Measurements from ENCODE around the gene KRTAP24-1. TPM values are rescaled to one million over a fixed set of nuclear protein-coding genes. Genes with fewer than 3 reads are reported as not detected.

Gene KRTAP24-1, protein sequence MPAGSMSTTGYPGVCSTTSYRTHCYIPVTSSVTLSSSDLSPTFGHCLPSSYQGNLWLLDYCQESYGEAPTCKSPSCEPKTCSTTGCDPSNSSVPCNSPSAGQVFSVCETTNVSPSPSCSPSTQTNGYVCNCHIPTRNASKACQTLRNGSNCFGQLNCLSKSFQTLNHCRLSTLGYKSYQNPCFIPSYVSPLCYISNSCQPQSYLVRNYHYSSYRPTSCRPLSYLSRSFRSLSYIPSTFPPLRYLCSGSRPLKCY
- total RNA-seq, result not detected

GRCh38 chr21:30282850-30283249, at the start of gene KRTAP24-1:
TSS of gene KRTAP24-1 (minus strand) at chr21:30282950. CDS start at chr21:30282932, 18 bp downstream.
- no peaks in the 10 kb centered on the region for H3K4me1 Mint-ChIP-seq
- H3K27me3 Mint-ChIP-seq, result no peaks in the 10 kb centered on the region
- no peak within 1 kb of the TSS for H3K4me3 Mint-ChIP-seq
- H3K9me3 Mint-ChIP-seq (ENCODE audit: low read depth), result peaks cover 2% of the 10 kb centered on the region
- no peak for DNase-seq
- CTCF ChIA-PET, result no interaction called here
- H3K36me3 Mint-ChIP-seq, result no peaks in the 10 kb centered on the region
- H3K27ac Mint-ChIP-seq, result no peak within 1 kb of the TSS
- ATAC-seq, result no peak

DNA sequence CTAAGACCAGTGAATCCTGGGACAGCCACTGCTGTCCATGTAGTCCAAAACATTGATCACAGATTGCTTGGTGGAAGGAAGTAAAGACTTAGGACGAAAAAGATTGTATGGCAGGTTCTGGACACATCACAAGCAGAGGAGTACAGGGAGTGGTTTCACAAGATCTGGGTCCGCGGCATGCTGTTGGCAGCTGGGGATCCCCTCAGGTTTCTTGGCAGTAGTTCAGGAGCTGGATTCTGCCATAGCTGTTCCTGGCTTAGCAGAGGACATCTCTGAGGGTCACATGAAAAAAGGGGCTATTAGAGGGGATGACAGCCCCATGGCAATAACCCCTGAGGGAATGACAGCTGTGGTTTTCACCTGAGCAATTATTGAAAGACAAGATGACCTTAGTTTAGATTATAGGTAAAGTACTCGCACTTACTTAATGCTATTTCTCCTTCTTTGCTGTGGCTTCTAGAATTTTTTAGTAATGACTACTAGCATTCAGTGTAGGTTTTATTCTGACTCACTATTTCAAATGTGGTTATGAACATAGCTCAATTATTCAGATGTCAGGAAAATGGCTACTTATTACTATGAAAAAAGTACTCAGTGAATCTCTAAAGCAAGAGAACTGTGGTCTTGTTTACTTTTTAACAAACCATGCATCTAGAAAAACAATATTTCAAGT, 46.6 kb upstream of the KRTAP24-1 start:
- no peak overlapping the region for H3K27ac Mint-ChIP-seq
- H3K4me3 Mint-ChIP-seq, result no peak overlapping the region
- H3K36me3 Mint-ChIP-seq, result no peaks in the 10 kb centered on the region
- DNase-seq (no peak), ATAC-seq (no peak)
- CTCF ChIA-PET, result no interaction called here
- H3K27me3 Mint-ChIP-seq, result no peaks in the 10 kb centered on the region
- no peaks in the 10 kb centered on the region for H3K4me1 Mint-ChIP-seq
- H3K9me3 Mint-ChIP-seq (ENCODE audit: low read depth), result no peaks in the 10 kb centered on the region

DNA sequence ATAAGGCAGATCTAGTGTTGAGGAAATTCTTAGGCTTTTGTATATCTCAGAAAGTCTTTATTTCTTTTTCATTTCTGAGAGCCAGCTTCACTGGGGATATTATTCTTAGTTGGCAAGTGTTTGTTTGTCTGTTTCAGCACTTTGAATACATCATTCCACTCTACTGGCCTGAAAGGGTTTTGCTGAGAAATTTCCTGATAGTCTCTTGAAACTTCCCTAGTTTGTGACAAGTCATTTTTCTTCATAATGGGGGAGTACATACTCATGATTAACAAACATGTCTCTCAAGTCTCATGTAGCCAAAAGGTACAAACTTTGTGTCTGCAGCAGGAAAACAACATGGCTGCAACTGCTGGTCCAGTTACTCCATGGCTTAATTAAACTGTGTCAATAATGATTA, 43.6 kb upstream of the KRTAP24-1 start:
- Mint-ChIP-seq H3K4me1 (no peaks in the 10 kb centered on the region), H3K9me3 (ENCODE audit: low read depth) (no peaks in the 10 kb centered on the region), H3K36me3 (no peaks in the 10 kb centered on the region), H3K27ac (no peak overlapping the region), H3K27me3 (no peaks in the 10 kb centered on the region), H3K4me3 (no peak overlapping the region)
- ATAC-seq, result no peak
- CTCF ChIA-PET, result no interaction called here
- DNase-seq, result no peak

DNA sequence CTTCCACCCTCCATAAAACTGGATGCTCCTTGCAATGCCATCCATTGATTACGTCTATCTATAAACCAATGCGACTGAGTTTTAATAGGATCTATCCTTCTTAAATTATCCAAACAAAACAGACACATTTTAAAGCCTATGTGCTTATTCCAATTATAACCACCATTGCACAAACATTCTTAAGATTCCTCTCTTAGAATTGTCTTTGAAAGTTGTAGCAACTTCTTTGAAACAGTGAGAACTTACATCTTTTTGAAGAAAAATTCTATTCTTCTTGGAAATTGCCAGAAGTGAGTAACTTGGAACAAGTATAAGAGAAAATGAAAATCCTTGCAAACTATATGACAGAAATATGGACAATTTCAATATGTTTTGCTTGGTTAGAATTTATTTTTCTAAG, 37.5 kb upstream of the KRTAP24-1 start, which contains the start of gene KRTAP26-1:
Gene KRTAP26-1 (minus strand): TSS at position 101 of the 400 bp plus-strand sequence. CDS start 280 bp downstream, outside the sequence.
- Mint-ChIP-seq H3K27me3 (no peaks in the 10 kb centered on the region), H3K9me3 (ENCODE audit: low read depth) (no peaks in the 10 kb centered on the region), H3K4me1 (no peaks in the 10 kb centered on the region), H3K36me3 (no peaks in the 10 kb centered on the region), H3K27ac (no peak within 1 kb of the TSS), H3K4me3 (no peak within 1 kb of the TSS)
- DNase-seq (no peak), ATAC-seq (no peak)
- CTCF ChIA-PET, result no interaction called here

GRCh38 chr21:30315701-30316100, 33.0 kb upstream of the KRTAP24-1 start:
- Mint-ChIP-seq H3K27me3 (no peaks in the 10 kb centered on the region), H3K9me3 (ENCODE audit: low read depth) (no peaks in the 10 kb centered on the region), H3K4me3 (no peak overlapping the region), H3K36me3 (no peaks in the 10 kb centered on the region), H3K4me1 (no peaks in the 10 kb centered on the region), H3K27ac (no peak overlapping the region)
- CTCF ChIA-PET, result no interaction called here
- DNase-seq (no peak), ATAC-seq (no peak)

DNA sequence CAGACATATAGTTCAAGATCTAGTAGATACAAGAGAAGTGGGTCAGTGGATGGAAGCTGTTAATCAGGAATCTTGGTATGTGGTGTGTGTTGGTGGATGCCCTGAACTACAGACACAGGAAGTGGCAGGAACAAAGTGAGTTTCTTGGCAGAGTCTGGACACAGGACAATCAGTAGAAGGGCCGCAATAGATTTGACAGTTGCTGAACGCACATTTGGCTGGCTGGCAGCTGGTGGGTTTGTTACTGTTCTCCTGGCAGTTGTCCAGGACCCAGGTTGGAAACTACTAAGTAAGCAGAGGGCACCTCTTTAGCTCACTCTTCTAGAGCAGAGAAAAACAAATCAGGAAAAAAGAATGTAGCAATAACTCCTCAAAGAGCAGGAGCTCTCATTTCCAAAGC, 24.1 kb upstream of the KRTAP24-1 start:
- Mint-ChIP-seq H3K9me3 (ENCODE audit: low read depth) (no peaks in the 10 kb centered on the region), H3K36me3 (no peaks in the 10 kb centered on the region), H3K27ac (no peak overlapping the region), H3K4me1 (no peaks in the 10 kb centered on the region), H3K4me3 (no peak overlapping the region), H3K27me3 (no peaks in the 10 kb centered on the region)
- DNase-seq, result no peak
- ATAC-seq, result no peak
- CTCF ChIA-PET, result interaction anchor here (0.6 kb wide), 1 partner anchor 155 kb away, joined by 3 read pairs; no protein-coding TSS in a partner anchor

- H3K9me3 Mint-ChIP-seq (ENCODE audit: low read depth), result no peaks in the 10 kb centered on the region
- no peaks in the 10 kb centered on the region for H3K36me3 Mint-ChIP-seq
- H3K4me3 Mint-ChIP-seq, result no peak overlapping the region
- CTCF ChIA-PET, result no interaction called here
- H3K27ac Mint-ChIP-seq, result no peak overlapping the region
- no peaks in the 10 kb centered on the region for H3K27me3 Mint-ChIP-seq
- H3K4me1 Mint-ChIP-seq, result no peaks in the 10 kb centered on the region
- ATAC-seq (no peak), DNase-seq (no peak)
Measured at GRCh38 chr21:30305136-30305535, 22.4 kb upstream of the KRTAP24-1 start.

- Mint-ChIP-seq H3K27ac (no peak within 1 kb of the TSS), H3K4me3 (no peak within 1 kb of the TSS)
Measured at GRCh38 chr21:30289215-30289614, 6.5 kb upstream of the KRTAP24-1 start, which contains the start of gene KRTAP25-1. TSS of gene KRTAP25-1 (minus strand) at chr21:30289514. CDS start at chr21:30289490, 24 bp downstream.

DNA sequence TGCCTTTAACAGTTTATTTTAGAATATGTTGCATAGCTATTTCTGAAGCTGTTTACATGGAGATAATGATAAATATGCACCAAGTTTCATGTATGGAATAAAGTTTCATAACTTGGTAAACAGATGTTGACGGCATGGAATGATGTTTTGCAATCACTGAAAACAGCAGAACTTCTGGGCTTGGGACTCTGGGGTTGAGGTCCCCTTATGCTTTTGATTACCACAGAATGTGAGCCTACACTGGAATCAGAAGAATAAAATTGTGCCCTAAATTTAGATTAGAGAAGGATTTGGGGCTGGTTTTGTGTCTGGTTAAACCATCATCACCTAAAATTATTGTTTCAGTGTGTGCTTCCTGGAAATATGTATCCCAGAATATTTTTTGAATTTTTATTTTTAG, 11.1 kb downstream of the KRTAP24-1 start:
- H3K9me3 Mint-ChIP-seq (ENCODE audit: low read depth), result peaks cover 2% of the 10 kb centered on the region
- no peaks in the 10 kb centered on the region for H3K36me3 Mint-ChIP-seq
- CTCF ChIA-PET, result no interaction called here
- no peaks in the 10 kb centered on the region for H3K27me3 Mint-ChIP-seq
- ATAC-seq (no peak), DNase-seq (no peak)
- no peak overlapping the region for H3K27ac Mint-ChIP-seq
- H3K4me3 Mint-ChIP-seq, result no peak overlapping the region
- H3K4me1 Mint-ChIP-seq, result no peaks in the 10 kb centered on the region

More at GRCh38 chr21:30289215-30289614, 6.5 kb upstream of the KRTAP24-1 start, which contains the start of gene KRTAP25-1:
- Mint-ChIP-seq H3K4me1 (no peaks in the 10 kb centered on the region), H3K27me3 (no peaks in the 10 kb centered on the region), H3K36me3 (no peaks in the 10 kb centered on the region), H3K9me3 (ENCODE audit: low read depth) (peaks cover 2% of the 10 kb centered on the region)
- CTCF ChIA-PET, result no interaction called here
- ATAC-seq, result no peak
- DNase-seq, result no peak

DNA sequence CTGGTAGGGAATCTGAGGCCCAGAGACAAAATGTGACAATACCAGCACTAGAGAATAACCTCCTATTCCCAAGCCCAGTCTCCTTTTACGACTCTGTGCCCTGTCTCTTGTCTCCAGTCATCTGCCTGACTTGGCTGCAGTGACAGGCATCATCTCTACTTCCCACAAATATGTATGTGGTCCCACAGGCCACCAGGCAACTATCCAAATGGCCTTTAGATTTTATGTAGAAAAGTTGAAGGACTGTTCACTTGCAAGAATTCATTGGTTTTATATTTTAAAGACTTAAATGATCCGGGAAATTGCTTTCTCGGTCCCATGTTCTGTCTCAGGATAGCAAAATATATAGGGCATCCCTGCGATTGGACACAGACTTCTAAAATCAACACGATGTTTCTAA, 11.6 kb downstream of the KRTAP24-1 start:
- H3K27me3 Mint-ChIP-seq, result no peaks in the 10 kb centered on the region
- CTCF ChIA-PET, result no interaction called here

GRCh38 chr21:30269803-30270530, 12.8 kb downstream of the KRTAP24-1 start:
- H3K27ac Mint-ChIP-seq, result no peak overlapping the region
- CTCF ChIA-PET, result no interaction called here
- no peaks in the 10 kb centered on the region for H3K36me3 Mint-ChIP-seq
- H3K27me3 Mint-ChIP-seq, result no peaks in the 10 kb centered on the region
- ATAC-seq (no peak), DNase-seq (no peak)
- H3K4me1 Mint-ChIP-seq, result no peaks in the 10 kb centered on the region
- no peak overlapping the region for H3K4me3 Mint-ChIP-seq
- H3K9me3 Mint-ChIP-seq (ENCODE audit: low read depth), result peaks cover 6% of the 10 kb centered on the region

More for the DNA sequence above, 11.6 kb downstream of the KRTAP24-1 start:
- H3K36me3 Mint-ChIP-seq, result no peaks in the 10 kb centered on the region
- H3K4me3 Mint-ChIP-seq, result no peak overlapping the region
- no peak for DNase-seq
- H3K9me3 Mint-ChIP-seq (ENCODE audit: low read depth), result peaks cover 4% of the 10 kb centered on the region
- no peak for ATAC-seq
- no peak overlapping the region for H3K27ac Mint-ChIP-seq
- no peaks in the 10 kb centered on the region for H3K4me1 Mint-ChIP-seq

GRCh38 chr21:30268608-30269197, 14.0 kb downstream of the KRTAP24-1 start:
- no peaks in the 10 kb centered on the region for H3K36me3 Mint-ChIP-seq
- ATAC-seq, result no peak
- H3K27ac Mint-ChIP-seq, result no peak overlapping the region
- no peaks in the 10 kb centered on the region for H3K27me3 Mint-ChIP-seq
- no peak for DNase-seq
- CTCF ChIA-PET, result interaction anchor here (0.7 kb wide), 1 partner anchor 806 kb away, joined by 3 read pairs; no protein-coding TSS in a partner anchor
- H3K4me1 Mint-ChIP-seq, result no peaks in the 10 kb centered on the region
- H3K9me3 Mint-ChIP-seq (ENCODE audit: low read depth), result peaks cover 10% of the 10 kb centered on the region
- H3K4me3 Mint-ChIP-seq, result no peak overlapping the region

DNA sequence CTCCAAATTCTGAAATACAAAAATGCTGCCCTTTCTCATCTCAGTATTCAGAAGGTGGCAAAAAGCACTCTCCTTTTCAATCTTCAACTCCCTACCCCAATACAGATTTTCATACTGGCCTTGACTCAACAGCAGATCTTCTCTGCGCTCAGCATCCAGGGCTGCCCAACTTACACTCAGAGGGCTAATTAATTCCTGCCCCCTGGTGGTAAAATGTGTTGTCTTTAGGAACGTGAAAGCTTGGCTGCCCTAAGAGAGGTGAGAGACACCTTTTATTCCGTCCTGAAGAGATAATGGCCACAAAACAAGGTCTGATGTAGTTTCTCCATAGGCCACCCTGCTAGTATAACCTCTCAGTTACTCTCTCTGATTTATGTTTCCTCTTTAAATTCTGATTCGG, 25.0 kb downstream of the KRTAP24-1 start:
- DNase-seq, result no peak
- H3K9me3 Mint-ChIP-seq (ENCODE audit: low read depth), result no peaks in the 10 kb centered on the region
- CTCF ChIA-PET, result no interaction called here
- no peak overlapping the region for H3K27ac Mint-ChIP-seq
- H3K36me3 Mint-ChIP-seq, result no peaks in the 10 kb centered on the region
- no peaks in the 10 kb centered on the region for H3K27me3 Mint-ChIP-seq
- no peak overlapping the region for H3K4me3 Mint-ChIP-seq
- ATAC-seq, result no peak
- H3K4me1 Mint-ChIP-seq, result no peaks in the 10 kb centered on the region
